GM21529 (cell line): ENCODE measurements around the gene LTB4R2.

ENCODE experiments used
- ATAC-seq: cut with Tn5 transposase; IDR thresholded peaks from one replicate; pipeline ENCODE4 v1.9.1; 2021; ENCODE audit not compliant: unreplicated experiment

LTB4R2 gene

GRCh38 chr14:24298892-24299254, 11.1 kb upstream of the LTB4R2 start:
- ATAC-seq: no peak

- ATAC-seq: peak; percentile 69
Measured at GRCh38 chr14:24299255-24300191, 10.4 kb upstream of the LTB4R2 start, which contains the start of the genes DHRS1 and NOP9. Gene DHRS1 (minus strand): TSS chr14:24299780. CDS start chr14:24299106, 674 bp downstream. Gene NOP9 (plus strand): TSS chr14:24299850. CDS start chr14:24299955, 105 bp downstream.

DNA sequence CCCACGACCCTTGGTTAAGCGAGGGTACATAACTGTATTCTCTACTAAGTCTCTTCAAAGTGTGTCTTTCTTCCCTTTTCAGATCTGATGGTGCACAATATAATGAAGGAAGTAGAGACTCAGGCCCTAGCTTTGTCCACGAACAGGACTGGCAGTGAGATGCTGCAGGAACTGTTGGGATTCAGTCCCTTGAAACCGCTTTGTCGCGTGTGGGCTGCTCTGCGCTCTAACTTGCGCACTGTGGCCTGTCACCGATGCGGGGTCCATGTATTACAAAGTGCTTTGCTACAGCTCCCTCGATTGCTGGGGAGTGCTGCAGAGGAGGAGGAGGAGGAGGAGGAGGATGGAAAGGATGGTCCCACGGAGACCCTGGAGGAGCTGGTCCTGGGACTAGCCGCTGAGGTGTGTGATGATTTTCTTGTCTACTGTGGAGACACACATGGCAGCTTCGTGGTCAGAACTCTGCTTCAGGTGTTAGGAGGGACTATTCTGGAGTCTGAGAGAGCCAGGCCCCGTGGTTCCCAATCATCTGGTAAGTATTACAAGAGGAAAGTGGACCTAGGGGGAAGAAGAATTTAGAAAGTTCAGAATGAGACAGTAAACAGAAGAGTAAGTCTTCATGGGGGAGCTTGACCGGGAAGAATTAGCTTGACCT, 9.5 kb upstream of the LTB4R2 start:
- no peak for ATAC-seq

DNA sequence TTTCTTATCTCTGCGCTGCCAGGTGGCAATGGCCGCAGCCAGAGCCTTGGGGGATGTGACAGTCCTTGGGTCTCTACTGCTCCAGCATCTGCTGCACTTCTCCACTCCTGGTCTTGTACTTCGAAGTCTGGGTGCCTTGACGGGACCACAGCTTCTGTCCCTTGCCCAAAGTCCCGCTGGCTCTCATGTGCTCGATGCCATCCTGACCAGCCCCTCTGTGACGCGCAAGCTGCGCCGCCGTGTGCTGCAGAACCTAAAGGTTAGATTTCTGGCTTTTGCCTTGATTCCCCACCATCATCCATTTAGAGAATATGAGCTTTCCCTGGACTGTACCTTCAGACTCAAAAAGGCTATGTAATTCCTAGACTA, 5.9 kb upstream of the LTB4R2 start:
- no peak for ATAC-seq

DNA sequence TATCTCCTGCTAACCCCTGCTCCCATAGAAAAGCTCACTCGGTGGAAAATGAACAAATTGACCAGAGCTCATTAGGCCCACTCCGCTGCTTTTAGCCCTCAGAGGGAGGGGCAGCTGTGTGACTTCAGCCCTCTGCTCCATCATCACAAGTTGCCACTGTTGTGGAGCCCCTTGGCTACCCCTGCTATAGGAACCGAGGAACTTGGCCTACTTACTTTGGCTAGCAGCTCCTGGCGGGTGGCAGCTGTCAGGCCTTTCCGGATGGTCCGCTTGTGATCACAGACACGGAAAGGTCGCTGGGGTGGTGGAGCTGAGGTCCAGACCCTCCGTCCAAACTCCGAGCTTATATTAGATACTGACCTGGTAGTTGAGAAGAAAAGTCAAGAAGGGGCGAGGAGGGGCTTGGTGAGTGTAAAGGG, 2.8 kb upstream of the LTB4R2 start:
- no peak for ATAC-seq

DNA sequence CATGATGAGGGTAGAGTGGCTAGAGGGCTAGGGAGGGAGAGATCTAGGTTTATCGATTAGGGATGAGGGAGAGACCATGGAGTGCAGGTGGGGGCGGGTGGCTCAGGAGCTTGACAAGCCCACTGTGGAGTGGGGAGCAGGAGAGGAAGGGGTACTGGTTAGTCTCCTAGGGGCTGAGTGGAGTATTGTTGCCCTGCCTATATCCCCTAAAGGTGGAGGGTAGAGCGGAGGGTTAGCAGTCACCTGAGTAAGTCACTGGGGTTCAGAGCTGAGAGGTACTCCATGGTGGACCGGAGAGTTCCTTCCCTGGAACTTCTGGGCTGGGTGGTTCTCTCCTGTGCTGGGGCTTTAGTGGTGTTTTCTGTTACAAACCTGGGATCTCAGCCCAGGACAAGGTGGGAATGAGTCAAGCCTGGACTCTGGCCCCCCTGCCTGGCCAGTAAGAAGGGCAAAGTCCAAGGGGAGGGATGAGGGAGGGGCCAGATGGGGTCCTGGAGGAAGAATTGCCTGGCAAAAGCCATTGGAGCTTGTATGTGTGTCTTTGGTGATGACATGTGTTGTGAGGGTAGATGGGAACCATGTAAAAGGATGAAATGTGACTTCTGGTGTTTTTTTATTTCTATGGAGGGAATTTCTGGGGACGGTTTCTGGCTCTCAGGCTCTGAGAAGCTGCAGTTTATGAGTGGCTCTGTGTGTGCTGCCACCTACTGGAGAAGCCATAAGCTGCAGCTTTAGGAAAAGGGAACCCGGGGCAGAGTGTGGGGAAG, 2.2 kb upstream of the LTB4R2 start, which contains the start of gene CIDEB:
Gene CIDEB, minus strand, starts transcription at position 403 of the 767 bp plus-strand sequence. Its CDS starts 119 bp downstream, at position 284.
- no peak for ATAC-seq

GRCh38 chr14:24308342-24309124, 1.4 kb upstream of the LTB4R2 start:
- no peak for ATAC-seq

DNA sequence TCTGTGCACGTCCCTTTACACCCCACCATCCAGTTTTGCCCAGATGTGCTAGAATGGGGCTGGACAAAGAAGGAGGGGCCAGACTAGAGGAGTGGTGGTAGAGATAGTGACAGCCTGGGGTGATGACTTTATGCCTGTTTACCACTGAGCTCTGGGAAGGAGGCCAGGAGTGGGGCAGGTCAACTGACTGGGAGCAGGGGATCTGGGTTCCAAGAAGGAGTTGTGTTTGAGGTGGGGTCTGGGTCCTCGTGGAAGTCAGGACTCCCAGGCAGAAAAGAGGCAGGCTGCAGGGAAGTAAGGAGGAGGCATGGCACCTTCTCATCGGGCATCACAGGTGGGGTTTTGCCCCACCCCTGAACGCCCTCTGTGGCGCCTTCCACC, 315 bp downstream of the LTB4R2 start:
- no peak for ATAC-seq

DNA sequence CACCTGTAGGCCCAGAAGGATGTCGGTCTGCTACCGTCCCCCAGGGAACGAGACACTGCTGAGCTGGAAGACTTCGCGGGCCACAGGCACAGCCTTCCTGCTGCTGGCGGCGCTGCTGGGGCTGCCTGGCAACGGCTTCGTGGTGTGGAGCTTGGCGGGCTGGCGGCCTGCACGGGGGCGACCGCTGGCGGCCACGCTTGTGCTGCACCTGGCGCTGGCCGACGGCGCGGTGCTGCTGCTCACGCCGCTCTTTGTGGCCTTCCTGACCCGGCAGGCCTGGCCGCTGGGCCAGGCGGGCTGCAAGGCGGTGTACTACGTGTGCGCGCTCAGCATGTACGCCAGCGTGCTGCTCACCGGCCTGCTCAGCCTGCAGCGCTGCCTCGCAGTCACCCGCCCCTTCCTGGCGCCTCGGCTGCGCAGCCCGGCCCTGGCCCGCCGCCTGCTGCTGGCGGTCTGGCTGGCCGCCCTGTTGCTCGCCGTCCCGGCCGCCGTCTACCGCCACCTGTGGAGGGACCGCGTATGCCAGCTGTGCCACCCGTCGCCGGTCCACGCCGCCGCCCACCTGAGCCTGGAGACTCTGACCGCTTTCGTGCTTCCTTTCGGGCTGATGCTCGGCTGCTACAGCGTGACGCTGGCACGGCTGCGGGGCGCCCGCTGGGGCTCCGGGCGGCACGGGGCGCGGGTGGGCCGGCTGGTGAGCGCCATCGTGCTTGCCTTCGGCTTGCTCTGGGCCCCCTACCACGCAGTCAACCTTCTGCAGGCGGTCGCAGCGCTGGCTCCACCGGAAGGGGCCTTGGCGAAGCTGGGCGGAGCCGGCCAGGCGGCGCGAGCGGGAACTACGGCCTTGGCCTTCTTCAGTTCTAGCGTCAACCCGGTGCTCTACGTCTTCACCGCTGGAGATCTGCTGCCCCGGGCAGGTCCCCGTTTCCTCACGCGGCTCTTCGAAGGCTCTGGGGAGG, 985 bp downstream of the LTB4R2 start, which contains the start of gene LTB4R:
Gene LTB4R, plus strand, starts transcription at position 857 of the 959 bp plus-strand sequence. CDS start 4,150 bp downstream, outside the sequence.
- ATAC-seq: peak; percentile 58

GRCh38 chr14:24311837-24312615, 2.1 kb downstream of the LTB4R2 start:
- ATAC-seq: no peak

- ATAC-seq: no peak
Measured at GRCh38 chr14:24312736-24313507, 3.0 kb downstream of the LTB4R2 start.

DNA sequence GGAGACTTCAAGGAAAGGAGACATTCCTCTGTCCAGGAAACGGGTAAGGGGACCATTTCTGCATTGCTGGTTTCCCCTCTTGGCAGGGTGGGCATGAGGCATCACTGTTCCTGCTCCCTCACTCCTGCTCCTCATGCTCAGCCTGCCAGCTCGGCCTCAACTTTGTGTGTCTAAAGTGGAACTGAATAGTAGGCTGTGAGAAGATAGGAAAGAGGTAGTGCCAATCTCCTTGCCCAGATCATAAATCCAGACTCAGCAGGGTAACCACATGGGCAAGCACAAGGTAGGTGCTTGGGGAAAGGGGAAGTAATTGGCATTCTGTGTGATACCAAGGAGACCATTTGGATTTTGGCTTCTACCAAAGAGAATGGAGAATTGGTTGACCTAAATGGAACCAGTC, 4.0 kb downstream of the LTB4R2 start:
- no peak for ATAC-seq

GRCh38 chr14:24314377-24315193, 4.6 kb downstream of the LTB4R2 start:
- no peak for ATAC-seq

DNA sequence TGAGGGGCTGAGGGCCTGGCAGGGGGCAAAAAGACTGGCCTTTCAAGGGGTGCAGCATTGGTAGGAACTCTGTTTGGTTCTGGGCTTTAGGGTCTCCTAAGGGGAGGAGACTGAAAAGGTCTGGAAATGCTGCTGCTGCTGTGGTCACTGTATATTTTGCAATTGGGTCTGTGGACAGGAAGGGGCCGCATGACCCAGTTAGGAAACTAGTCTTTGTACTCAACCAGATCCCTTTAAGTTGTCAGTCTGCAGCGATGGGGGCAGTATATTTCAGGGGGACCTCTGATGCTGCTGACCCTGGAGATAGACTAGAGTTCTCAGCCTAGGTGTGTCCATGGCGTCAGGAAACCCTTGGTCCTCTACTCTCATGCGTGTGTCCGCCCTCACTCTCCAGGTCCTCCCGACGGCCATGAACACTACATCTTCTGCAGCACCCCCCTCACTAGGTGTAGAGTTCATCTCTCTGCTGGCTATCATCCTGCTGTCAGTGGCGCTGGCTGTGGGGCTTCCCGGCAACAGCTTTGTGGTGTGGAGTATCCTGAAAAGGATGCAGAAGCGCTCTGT, 5.4 kb downstream of the LTB4R2 start:
- no peak for ATAC-seq

DNA sequence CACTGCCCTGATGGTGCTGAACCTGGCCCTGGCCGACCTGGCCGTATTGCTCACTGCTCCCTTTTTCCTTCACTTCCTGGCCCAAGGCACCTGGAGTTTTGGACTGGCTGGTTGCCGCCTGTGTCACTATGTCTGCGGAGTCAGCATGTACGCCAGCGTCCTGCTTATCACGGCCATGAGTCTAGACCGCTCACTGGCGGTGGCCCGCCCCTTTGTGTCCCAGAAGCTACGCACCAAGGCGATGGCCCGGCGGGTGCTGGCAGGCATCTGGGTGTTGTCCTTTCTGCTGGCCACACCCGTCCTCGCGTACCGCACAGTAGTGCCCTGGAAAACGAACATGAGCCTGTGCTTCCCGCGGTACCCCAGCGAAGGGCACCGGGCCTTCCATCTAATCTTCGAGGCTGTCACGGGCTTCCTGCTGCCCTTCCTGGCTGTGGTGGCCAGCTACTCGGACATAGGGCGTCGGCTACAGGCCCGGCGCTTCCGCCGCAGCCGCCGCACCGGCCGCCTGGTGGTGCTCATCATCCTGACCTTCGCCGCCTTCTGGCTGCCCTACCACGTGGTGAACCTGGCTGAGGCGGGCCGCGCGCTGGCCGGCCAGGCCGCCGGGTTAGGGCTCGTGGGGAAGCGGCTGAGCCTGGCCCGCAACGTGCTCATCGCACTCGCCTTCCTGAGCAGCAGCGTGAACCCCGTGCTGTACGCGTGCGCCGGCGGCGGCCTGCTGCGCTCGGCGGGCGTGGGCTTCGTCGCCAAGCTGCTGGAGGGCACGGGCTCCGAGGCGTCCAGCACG, 6.1 kb downstream of the LTB4R2 start:
- ATAC-seq: no peak

DNA sequence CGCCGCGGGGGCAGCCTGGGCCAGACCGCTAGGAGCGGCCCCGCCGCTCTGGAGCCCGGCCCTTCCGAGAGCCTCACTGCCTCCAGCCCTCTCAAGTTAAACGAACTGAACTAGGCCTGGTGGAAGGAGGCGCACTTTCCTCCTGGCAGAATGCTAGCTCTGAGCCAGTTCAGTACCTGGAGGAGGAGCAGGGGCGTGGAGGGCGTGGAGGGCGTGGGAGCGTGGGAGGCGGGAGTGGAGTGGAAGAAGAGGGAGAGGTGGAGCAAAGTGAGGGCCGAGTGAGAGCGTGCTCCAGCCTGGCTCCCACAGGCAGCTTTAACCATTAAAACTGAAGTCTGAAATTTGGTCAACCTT, 6.6 kb downstream of the LTB4R2 start:
- ATAC-seq: no peak
